GM23338 (cell line): Measurements from ENCODE around the gene THAP8. TPM values are rescaled to one million over a fixed set of nuclear protein-coding genes. Genes with fewer than 3 reads are reported as not detected.

Experiments used
- STAT1 ChIP-seq: IDR thresholded peaks from one replicate; pipeline ENCODE4 v1.6.1; 2016; ENCODE audit warnings: antibody characterized with exemption; ENCODE audit not compliant: unreplicated experiment
- ZNF114 ChIP-seq: fragments of 250-450 bp; sonication (Bioruptor Pico); IDR thresholded peaks from 2 replicates; pipeline ENCODE4 v1.5.0; 2020; ENCODE audit warnings: mild to moderate bottlenecking, moderate library complexity
- ZNF331 ChIP-seq: fragments of 250-450 bp; sonication (Bioruptor Pico); IDR thresholded peaks from 2 replicates; pipeline ENCODE4 v1.5.0; 2020; ENCODE audit warnings: low read depth, mild to moderate bottlenecking, moderate library complexity
- ZNF462 ChIP-seq: fragments of 250-450 bp; sonication (Bioruptor Pico); IDR thresholded peaks from 2 replicates; pipeline ENCODE4 v1.5.0; 2020; ENCODE audit warnings: mild to moderate bottlenecking, moderate library complexity
- polyA plus RNA-seq: library from polyadenylated mRNA; unstranded; fragments of >200 nt; fragmentation: Nextera tagmentation; extraction: Ambion mirVana; gene quantifications from 2 replicates; pipeline ENCODE4 v1.2.1, GENCODE V29; 2016
- total RNA-seq: library from RNA; depleted of rRNA; stranded (reverse); fragments of >200 nt; shearing (Covaris generic); gene quantifications from 2 replicates; pipeline ENCODE4 v1.2.3, GENCODE V29; 2014; rRNA removed

THAP8 gene
- total and polyA plus RNA-seq, 2 experiments from 2014 or later, result 12.7 to 13.7 TPM

- TF ChIP-seq ZNF462 (CRISPR knock-in tag), result no peak
- no peak for TF ChIP-seq ZNF114 (CRISPR knock-in tag)
- no peak for TF ChIP-seq STAT1
- no peak for TF ChIP-seq ZNF331 (CRISPR knock-in tag)
Observed at GRCh38 chr19:35986111-35986510, 68.0 kb downstream of the THAP8 start (continued).

Other genes starting within 250 kb of the THAP8 start
- not detected in 2 replicates for gene PRODH2, start 241.4 kb downstream of the THAP8 start, total RNA-seq
- gene PRODH2, start 241.4 kb downstream of the THAP8 start, polyA plus RNA-seq, result not detected in 2 replicates
- 0.58 and 1.0 TPM in 2 replicates for gene NPHS1, start 201.8 kb downstream of the THAP8 start, total RNA-seq
- 0.47 and 1.3 TPM in 2 replicates for gene NPHS1, start 201.8 kb downstream of the THAP8 start, polyA plus RNA-seq
- 9.9 and 13.1 TPM in 2 replicates for gene KIRREL2, start 197.4 kb downstream of the THAP8 start, total RNA-seq
- gene KIRREL2, start 197.4 kb downstream of the THAP8 start, polyA plus RNA-seq, result 3.6 and 3.8 TPM in 2 replicates
- 28.2 and 30.2 TPM in 2 replicates for gene APLP1, start 185.7 kb downstream of the THAP8 start, total RNA-seq
- gene APLP1, start 185.7 kb downstream of the THAP8 start, polyA plus RNA-seq, result 36.0 and 39.0 TPM in 2 replicates
- 8.7 and 15.7 TPM in 2 replicates for gene NFKBID, start 153.7 kb downstream of the THAP8 start, total RNA-seq
- 10.5 and 12.1 TPM in 2 replicates for gene NFKBID, start 153.7 kb downstream of the THAP8 start, polyA plus RNA-seq
- gene HCST, start 151.8 kb downstream of the THAP8 start, total RNA-seq, result not detected in 2 replicates
- 2.1 and 6.7 TPM in 2 replicates for gene HCST, start 151.8 kb downstream of the THAP8 start, polyA plus RNA-seq
- gene TYROBP, start 146.0 kb downstream of the THAP8 start, total RNA-seq, result not detected in 2 replicates
- 0.99 TPM in 1 of 2 replicates, not detected in the other for gene TYROBP, start 146.0 kb downstream of the THAP8 start, polyA plus RNA-seq
- 15.1 and 18.2 TPM in 2 replicates for gene LRFN3, start 117.9 kb downstream of the THAP8 start, total RNA-seq
- gene LRFN3, start 117.9 kb downstream of the THAP8 start, polyA plus RNA-seq, result 5.8 and 6.0 TPM in 2 replicates
- gene SDHAF1, start 59.1 kb downstream of the THAP8 start, total RNA-seq, result 45.8 and 55.9 TPM in 2 replicates
- gene SDHAF1, start 59.1 kb downstream of the THAP8 start, polyA plus RNA-seq, result 19.9 TPM in 2 replicates
- 24.1 and 26.1 TPM in 2 replicates for gene SYNE4, start 45.5 kb downstream of the THAP8 start, total RNA-seq
- 47.3 and 49.8 TPM in 2 replicates for gene SYNE4, start 45.5 kb downstream of the THAP8 start, polyA plus RNA-seq
- gene ALKBH6, start 40.1 kb downstream of the THAP8 start, total RNA-seq, result 28.5 and 33.6 TPM in 2 replicates
- 51.4 and 54.6 TPM in 2 replicates for gene ALKBH6, start 40.1 kb downstream of the THAP8 start, polyA plus RNA-seq
- 12.4 and 19.1 TPM in 2 replicates for gene CLIP3, start 21.4 kb downstream of the THAP8 start, total RNA-seq
- 15.1 and 15.2 TPM in 2 replicates for gene CLIP3, start 21.4 kb downstream of the THAP8 start, polyA plus RNA-seq
- 41.0 and 45.4 TPM in 2 replicates for gene WDR62, start 612 bp upstream of the THAP8 start, total RNA-seq
- gene WDR62, start 612 bp upstream of the THAP8 start, polyA plus RNA-seq, result 13.3 and 14.1 TPM in 2 replicates
- gene OVOL3, start 56.9 kb upstream of the THAP8 start, total RNA-seq, result not detected in 2 replicates
- not detected in 2 replicates for gene OVOL3, start 56.9 kb upstream of the THAP8 start, polyA plus RNA-seq
- 94.0 and 110 TPM in 2 replicates for gene POLR2I, start 60.6 kb upstream of the THAP8 start, total RNA-seq
- gene POLR2I, start 60.6 kb upstream of the THAP8 start, polyA plus RNA-seq, result 413 and 427 TPM in 2 replicates
- gene TBCB, start 61.2 kb upstream of the THAP8 start, total RNA-seq, result 254 and 275 TPM in 2 replicates
- 277 and 290 TPM in 2 replicates for gene TBCB, start 61.2 kb upstream of the THAP8 start, polyA plus RNA-seq
- 112 and 123 TPM in 2 replicates for gene CAPNS1, start 85.8 kb upstream of the THAP8 start, total RNA-seq
- gene CAPNS1, start 85.8 kb upstream of the THAP8 start, polyA plus RNA-seq, result 227 and 230 TPM in 2 replicates
- gene COX7A1, start 98.2 kb upstream of the THAP8 start, total RNA-seq, result 0.52 TPM in 1 of 2 replicates, not detected in the other
- 5.5 and 6.3 TPM in 2 replicates for gene COX7A1, start 98.2 kb upstream of the THAP8 start, polyA plus RNA-seq
- gene ZNF565, start 160.4 kb upstream of the THAP8 start, total RNA-seq, result 2.4 TPM in 2 replicates
- gene ZNF565, start 160.4 kb upstream of the THAP8 start, polyA plus RNA-seq, result 1.9 and 3.2 TPM in 2 replicates
- 227 and 249 TPM in 2 replicates for gene ZNF146, start 160.8 kb upstream of the THAP8 start, total RNA-seq
- gene ZNF146, start 160.8 kb upstream of the THAP8 start, polyA plus RNA-seq, result 111 and 143 TPM in 2 replicates